OCI-LY1 (cell line): Measurements from ENCODE around the gene RFTN1.
A peak's percentile ranks its signal among the peaks of the same experiment; 100 is the strongest.

Source experiments
- H2AFZ ChIP-seq: fragments of 200-600 bp; sonication (generic), shearing (Covaris generic); 2 replicates; pipeline ENCODE4 v1.6.0; 2014; ENCODE audit warnings: antibody characterized with exemption, mild to moderate bottlenecking, low read length
- H3F3A ChIP-seq: fragments of 200-600 bp; sonication (generic), shearing (Covaris generic); 2 replicates; pipeline ENCODE4 v1.6.0; 2014; ENCODE audit warnings: mild to moderate bottlenecking, antibody characterized with exemption, low read length, moderate library complexity; ENCODE audit not compliant: insufficient read depth
- H3K27ac ChIP-seq: fragments of 200-600 bp; sonication (generic); 2 replicates; pipeline ENCODE4 v1.5.1; 2014; ENCODE audit warnings: low read length, mixed run types, mild to moderate bottlenecking, low read depth; ENCODE audit not compliant: poor library complexity, severe bottlenecking
- H3K27me3 ChIP-seq: fragments of 200-600 bp; sonication (generic); 2 replicates; pipeline ENCODE4 v1.6.0; 2014; ENCODE audit warnings: antibody characterized with exemption, mild to moderate bottlenecking, low read length, moderate library complexity; ENCODE audit not compliant: insufficient read depth
- H3K36me3 ChIP-seq: fragments of 200-600 bp; sonication (generic); 2 replicates; pipeline ENCODE4 v1.6.1; 2014; ENCODE audit warnings: mild to moderate bottlenecking, antibody characterized with exemption, low read length, moderate library complexity, mixed read lengths; ENCODE audit not compliant: insufficient read depth
- H3K4me1 ChIP-seq: fragments of 200-600 bp; sonication (generic); 2 replicates; pipeline ENCODE4 v1.5.1; 2014; ENCODE audit warnings: mild to moderate bottlenecking, low read length, moderate library complexity; ENCODE audit not compliant: insufficient read depth, severe bottlenecking
- H3K4me2 ChIP-seq: fragments of 200-600 bp; sonication (generic), shearing (Covaris generic); 2 replicates; pipeline ENCODE4 v1.6.1; 2014; ENCODE audit warnings: low read length
- H3K4me3 ChIP-seq: fragments of 200-600 bp; sonication (generic); 2 replicates; pipeline ENCODE4 v1.5.1; 2014; ENCODE audit warnings: low read length, low read depth, mild to moderate bottlenecking, mixed read lengths; ENCODE audit not compliant: poor library complexity, severe bottlenecking
- H3K79me2 ChIP-seq: fragments of 200-600 bp; shearing (Covaris generic); 2 replicates; pipeline ENCODE4 v1.6.1; 2016; ENCODE audit warnings: mixed run types, low read length, mixed read lengths; ENCODE audit not compliant: insufficient read depth
- H3K9ac ChIP-seq: fragments of 200-600 bp; sonication (generic), shearing (Covaris generic); 2 replicates; pipeline ENCODE4 v1.6.1; 2014; ENCODE audit warnings: mild to moderate bottlenecking, low read length, mixed read lengths
- H3K9me2 ChIP-seq: fragments of 200-600 bp; sonication (generic), shearing (Covaris generic); 2 replicates; pipeline ENCODE4 v1.6.1; 2014; ENCODE audit warnings: low read depth, mild to moderate bottlenecking, low read length, mixed read lengths
- H3K9me3 ChIP-seq: fragments of 200-600 bp; shearing (Covaris generic); 2 replicates; pipeline ENCODE4 v1.6.1; 2014; ENCODE audit warnings: low read length, mixed read lengths
- H4K20me1 ChIP-seq: fragments of 200-600 bp; sonication (generic), shearing (Covaris generic); 2 replicates; pipeline ENCODE4 v1.6.0; 2016; ENCODE audit warnings: mild to moderate bottlenecking, low read length; ENCODE audit not compliant: insufficient read depth
- CTCF ChIP-seq: fragments of 200-600 bp; sonication (generic), shearing (Covaris generic); IDR thresholded peaks from 2 replicates; pipeline ENCODE4 v1.5.1; 2017; ENCODE audit warnings: mild to moderate bottlenecking, antibody characterized with exemption, low read length, moderate library complexity, mixed read lengths
- EZH2 ChIP-seq: fragments of 200-600 bp; sonication (generic), shearing (Covaris generic); IDR thresholded peaks from 2 replicates; pipeline ENCODE4 v1.8.0; 2017; ENCODE audit warnings: borderline replicate concordance, mixed run types, mild to moderate bottlenecking, antibody characterized with exemption, low read length, moderate library complexity, mixed read lengths

RFTN1 gene

GRCh38 chr3:16520241-16520969, 6.9 kb upstream of the RFTN1 start:
- TF ChIP-seq CTCF (no peak), EZH2 (no peak)
- Histone ChIP-seq H3K4me3 (no peak overlapping the region), H3K9me3 (peaks cover 12% of the 10 kb centered on the region; the same call in 1 of the 2 replicates), H3K27ac (no peak overlapping the region), H3K4me2 (no peak overlapping the region; the same call in 1 of the 2 replicates), H3K79me2 (0 out of 2 replicates have a peak, but pooled peaks cover 2% of the 10 kb centered on the region), H3K36me3 (no peaks in the 10 kb centered on the region; the same call in 1 of the 2 replicates), H3K9me2 (no peaks in the 10 kb centered on the region), H3F3A (no peaks in the 10 kb centered on the region), H3K4me1 (peaks cover 40% of the 10 kb centered on the region), H3K9ac (no peak overlapping the region; the same call in 1 of the 2 replicates), H4K20me1 (no peaks in the 10 kb centered on the region), H2AFZ (no peak overlapping the region), H3K27me3 (no peaks in the 10 kb centered on the region)

- H3F3A ChIP-seq: no peaks in the 10 kb centered on the region
- peaks cover 28% of the 10 kb centered on the region for H3K79me2 ChIP-seq
- H3K9me3 ChIP-seq: no peaks in the 10 kb centered on the region
- peak overlapping the region; percentile 79 for H3K4me2 ChIP-seq
- H3K27ac ChIP-seq: peak overlapping the region; percentile 99
- peaks cover 11% of the 10 kb centered on the region; the same call in 1 of the 2 replicates for H3K36me3 ChIP-seq
- H3K4me1 ChIP-seq: peaks cover 55% of the 10 kb centered on the region
- no peaks in the 10 kb centered on the region for H4K20me1 ChIP-seq
- no peaks in the 10 kb centered on the region for H3K9me2 ChIP-seq
- no peaks in the 10 kb centered on the region for H3K27me3 ChIP-seq
- no peak overlapping the region for H2AFZ ChIP-seq
- TF ChIP-seq EZH2: no peak
- TF ChIP-seq CTCF: no peak
- H3K4me3 ChIP-seq: peak overlapping the region; percentile 95
- H3K9ac ChIP-seq: peak overlapping the region; percentile 99
These were observed 3.4 kb upstream of the RFTN1 start for GRCh38 chr3:16516695-16517481.

- H3K4me1 ChIP-seq: peaks cover 56% of the 10 kb centered on the region
- peak overlapping the region; percentile 99 for H3K27ac ChIP-seq
- H3K9me3 ChIP-seq: no peaks in the 10 kb centered on the region
- peak overlapping the region; percentile 99 for H3K9ac ChIP-seq
- H3K9me2 ChIP-seq: no peaks in the 10 kb centered on the region
- no peaks in the 10 kb centered on the region for H4K20me1 ChIP-seq
- H3F3A ChIP-seq: peaks cover 6% of the 10 kb centered on the region; the same call in 1 of the 2 replicates
- H2AFZ ChIP-seq: no peak overlapping the region
- no peaks in the 10 kb centered on the region for H3K27me3 ChIP-seq
- H3K36me3 ChIP-seq: peaks cover 17% of the 10 kb centered on the region; the same call in 1 of the 2 replicates
- H3K4me2 ChIP-seq: peak overlapping the region; percentile 79
- TF ChIP-seq CTCF: no peak
- TF ChIP-seq EZH2: no peak
- peak overlapping the region; percentile 95 for H3K4me3 ChIP-seq
- peaks cover 35% of the 10 kb centered on the region for H3K79me2 ChIP-seq
These were observed 2.5 kb upstream of the RFTN1 start for GRCh38 chr3:16515885-16516420.
